IPS-20b (cell line): ENCODE results near the gene ADGRB3.
"Not testable (repeated sequence)": the region's sequence is repeated elsewhere in the genome, so short reads cannot be mapped to it uniquely, and the experiment has no call there.

Experiments
- H3K27ac ChIP-seq: one replicate; pipeline ENCODE4 v1.5.1; 2013; ENCODE audit warnings: low read length
- H3K27me3 ChIP-seq: 2 replicates; pipeline ENCODE4 v1.6.1; 2013; ENCODE audit warnings: mild to moderate bottlenecking, low read length, inconsistent platforms; ENCODE audit not compliant: insufficient read depth
- H3K36me3 ChIP-seq: 2 replicates; pipeline ENCODE4 v1.6.1; 2013; ENCODE audit warnings: low read depth, mild to moderate bottlenecking, inconsistent platforms, low read length, moderate library complexity; ENCODE audit not compliant: insufficient read depth
- H3K4me1 ChIP-seq: 2 replicates; pipeline ENCODE4 v1.6.1; 2013; ENCODE audit warnings: mild to moderate bottlenecking, control low read depth, inconsistent platforms, low read length, moderate library complexity; ENCODE audit not compliant: insufficient read depth
- H3K4me3 ChIP-seq: 2 replicates; pipeline ENCODE4 v1.5.1; 2013; ENCODE audit warnings: mild to moderate bottlenecking, low read length, inconsistent platforms
- H3K9ac ChIP-seq: 2 replicates; pipeline ENCODE4 v1.6.1; 2013; ENCODE audit warnings: low read depth, mild to moderate bottlenecking, inconsistent platforms, low read length, moderate library complexity
- H3K9me3 ChIP-seq: 2 replicates; pipeline ENCODE4 v1.6.1; 2013; ENCODE audit warnings: mild to moderate bottlenecking, low read depth, low read length, inconsistent platforms; ENCODE audit not compliant: insufficient read depth

The ADGRB3 gene

DNA sequence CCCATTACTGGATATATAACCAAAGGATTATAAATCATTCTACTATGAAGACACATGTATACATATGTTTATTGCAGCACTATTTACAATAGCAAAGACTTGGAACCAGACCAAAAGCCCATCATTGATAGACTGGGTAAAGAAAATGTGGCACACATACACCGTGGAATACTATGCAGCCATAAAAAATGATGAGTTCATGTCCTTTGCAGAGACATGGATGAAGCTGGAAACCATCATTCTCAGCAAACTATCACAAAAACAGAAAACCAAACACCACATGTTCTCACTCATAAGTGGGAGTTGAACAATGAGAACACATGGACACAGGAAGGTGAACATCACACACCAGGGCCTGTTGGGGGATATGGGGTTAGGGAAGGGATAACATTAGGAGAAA is 109.3 kb downstream of the ADGRB3 start:
- H3K4me3 ChIP-seq, H3K9me3 ChIP-seq, H3K27me3 ChIP-seq, H3K27ac ChIP-seq, H3K9ac ChIP-seq, H3K36me3 ChIP-seq, H3K4me1 ChIP-seq: not testable (repeated sequence)

DNA sequence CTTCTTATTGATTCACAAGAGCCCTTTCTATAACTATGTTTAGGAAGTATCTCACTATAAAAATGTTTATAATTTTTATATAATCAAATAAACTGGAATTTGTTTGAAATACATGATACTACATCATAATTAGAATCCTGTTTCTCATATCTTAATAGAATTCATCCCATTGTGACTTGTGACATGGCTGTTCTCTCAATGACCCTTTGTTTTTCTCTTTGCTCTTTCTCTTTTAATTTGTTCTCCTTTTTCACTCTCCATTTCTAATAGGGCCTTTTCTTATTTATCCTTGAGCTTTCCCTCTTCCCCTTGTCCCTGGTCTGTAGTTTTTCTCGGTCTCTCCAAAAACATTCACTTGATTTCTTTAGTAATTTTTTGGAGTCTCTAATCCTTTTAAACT is 111.3 kb downstream of the ADGRB3 start:
- Histone ChIP-seq H3K9ac (no peak overlapping the region), H3K4me3 (no peak overlapping the region), H3K36me3 (no peaks in the 10 kb centered on the region), H3K4me1 (no peaks in the 10 kb centered on the region), H3K27ac (no peak overlapping the region), H3K9me3 (no peaks in the 10 kb centered on the region), H3K27me3 (no peaks in the 10 kb centered on the region)

DNA sequence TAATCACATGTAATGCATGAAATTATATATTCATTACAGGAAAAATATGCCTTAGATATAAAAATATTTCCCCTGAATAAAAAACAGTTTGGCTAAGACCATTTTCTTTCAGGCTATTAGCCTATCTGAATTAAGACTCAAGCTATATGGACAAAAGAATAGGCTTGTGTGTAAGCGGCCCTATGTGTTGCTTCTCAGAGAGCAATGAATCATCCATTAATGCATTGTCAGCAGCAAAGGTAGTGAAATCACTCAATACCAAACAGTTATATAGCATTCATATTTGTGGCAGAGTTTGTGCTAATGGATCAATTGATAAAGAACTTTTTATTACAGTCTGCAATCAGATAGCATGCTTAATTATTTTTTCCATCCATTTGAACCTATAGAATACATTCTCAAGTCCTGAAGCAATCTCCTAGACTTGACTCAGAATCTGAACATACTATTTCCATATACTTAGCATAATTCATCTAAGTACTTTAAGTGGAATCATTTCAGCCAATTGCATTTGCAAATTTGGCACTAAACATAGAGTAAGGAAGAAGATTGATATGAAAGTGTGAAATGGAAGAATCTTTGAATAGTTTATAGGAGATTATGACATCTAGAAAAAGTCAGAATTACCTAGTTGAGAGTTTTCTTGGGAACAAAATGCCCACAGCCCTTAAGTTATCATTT is 112.2 kb downstream of the ADGRB3 start:
- H3K27me3 ChIP-seq: no peaks in the 10 kb centered on the region
- no peaks in the 10 kb centered on the region for H3K9me3 ChIP-seq
- no peak overlapping the region for H3K27ac ChIP-seq
- H3K9ac ChIP-seq: no peak overlapping the region
- no peaks in the 10 kb centered on the region for H3K4me1 ChIP-seq
- no peaks in the 10 kb centered on the region for H3K36me3 ChIP-seq
- H3K4me3 ChIP-seq: no peak overlapping the region

DNA sequence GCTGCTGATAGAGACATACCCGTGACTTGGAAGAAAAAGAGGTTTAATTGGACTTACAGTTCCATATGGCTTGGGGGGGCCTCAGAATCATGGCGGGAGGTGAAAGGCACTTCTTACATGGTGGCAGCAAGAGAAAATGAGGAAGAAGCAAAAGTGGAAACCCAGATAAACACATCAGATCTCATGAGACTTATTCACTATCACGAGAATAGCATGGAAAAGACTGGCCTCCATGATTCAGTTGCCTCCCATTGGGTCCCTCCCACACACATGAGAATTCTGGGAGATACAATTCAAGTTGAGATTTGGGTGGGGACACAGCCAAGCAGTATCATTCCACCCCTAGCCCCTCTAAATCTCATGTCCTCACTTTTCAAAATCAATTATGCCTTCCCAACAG is 112.8 kb downstream of the ADGRB3 start:
- H3K9ac ChIP-seq, H3K36me3 ChIP-seq, H3K4me1 ChIP-seq, H3K27me3 ChIP-seq, H3K9me3 ChIP-seq, H3K27ac ChIP-seq, H3K4me3 ChIP-seq: not testable (repeated sequence)

DNA sequence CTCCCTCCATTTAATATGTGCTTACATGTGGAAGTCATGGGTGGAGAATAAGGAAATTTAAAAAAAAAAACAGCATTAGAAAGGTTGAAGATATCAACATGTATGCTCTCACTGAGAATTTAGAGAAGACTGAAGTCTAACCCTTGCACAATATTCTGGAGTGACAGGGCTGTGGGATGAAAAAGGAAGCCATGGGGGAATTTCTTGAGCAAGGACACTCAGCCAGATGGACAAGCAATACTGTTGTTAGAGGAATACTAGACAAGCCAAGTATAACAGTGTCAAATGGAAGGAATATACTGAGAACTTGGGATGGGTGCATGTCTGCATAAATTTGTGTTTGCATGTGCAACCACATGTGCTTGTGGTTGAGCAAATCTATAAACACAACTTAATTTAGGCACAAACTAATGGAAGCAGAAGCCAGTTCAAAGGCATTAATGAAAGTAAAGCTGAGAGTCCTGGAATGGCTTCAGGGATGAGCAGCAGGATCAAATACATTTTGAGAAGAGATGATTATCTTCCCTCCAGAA is 119.7 kb downstream of the ADGRB3 start:
- no peak overlapping the region for H3K4me3 ChIP-seq
- H3K27me3 ChIP-seq: no peaks in the 10 kb centered on the region
- no peak overlapping the region for H3K9ac ChIP-seq
- H3K9me3 ChIP-seq: no peaks in the 10 kb centered on the region
- H3K36me3 ChIP-seq: no peaks in the 10 kb centered on the region
- H3K4me1 ChIP-seq: no peaks in the 10 kb centered on the region
- H3K27ac ChIP-seq: no peak overlapping the region

DNA sequence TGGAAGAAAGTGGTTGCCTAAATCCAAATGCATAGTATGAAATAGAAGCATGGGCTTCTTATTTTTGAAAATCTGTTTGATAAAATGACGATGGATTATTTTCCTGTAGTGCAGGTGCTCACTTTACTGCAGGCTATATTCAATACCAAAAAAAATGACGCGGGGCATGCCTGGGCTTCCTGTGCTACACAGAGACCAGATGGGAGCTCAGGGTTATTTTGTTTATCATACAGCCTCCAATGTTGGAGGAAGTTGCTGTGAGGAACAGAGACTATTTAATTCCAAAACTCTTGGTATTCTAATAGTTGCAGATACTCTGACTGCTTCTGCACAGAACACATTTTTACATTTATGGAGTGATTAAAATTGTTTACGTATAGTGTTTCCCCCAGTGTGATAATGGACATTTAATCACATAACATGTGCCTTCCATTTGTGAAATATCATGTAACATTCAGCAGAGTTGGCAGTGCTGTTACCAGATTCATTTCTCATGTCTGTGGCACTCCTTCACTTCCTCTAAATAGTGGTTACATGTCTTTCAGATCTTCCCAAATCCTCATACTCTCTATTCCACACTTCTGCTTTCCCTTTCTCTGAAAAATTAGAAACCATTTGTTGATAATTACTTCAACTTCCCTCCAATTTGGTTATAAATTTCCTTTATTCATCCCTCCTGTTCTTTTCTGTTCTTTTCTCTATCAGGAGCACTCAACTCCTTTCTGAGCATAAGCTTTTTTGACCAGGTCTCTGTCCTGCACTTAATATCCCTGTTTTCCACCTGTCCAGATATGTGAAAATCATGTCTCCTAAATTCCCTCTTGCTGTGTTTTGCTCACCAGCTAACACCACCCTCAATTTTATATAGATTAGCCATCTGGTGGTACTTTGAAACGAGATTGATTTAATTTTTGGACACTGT is 121.6 kb downstream of the ADGRB3 start:
- Histone ChIP-seq H3K27ac (no peak overlapping the region), H3K9ac (no peak overlapping the region), H3K4me3 (no peak overlapping the region), H3K4me1 (no peaks in the 10 kb centered on the region), H3K9me3 (no peaks in the 10 kb centered on the region), H3K27me3 (no peaks in the 10 kb centered on the region), H3K36me3 (no peaks in the 10 kb centered on the region)

DNA sequence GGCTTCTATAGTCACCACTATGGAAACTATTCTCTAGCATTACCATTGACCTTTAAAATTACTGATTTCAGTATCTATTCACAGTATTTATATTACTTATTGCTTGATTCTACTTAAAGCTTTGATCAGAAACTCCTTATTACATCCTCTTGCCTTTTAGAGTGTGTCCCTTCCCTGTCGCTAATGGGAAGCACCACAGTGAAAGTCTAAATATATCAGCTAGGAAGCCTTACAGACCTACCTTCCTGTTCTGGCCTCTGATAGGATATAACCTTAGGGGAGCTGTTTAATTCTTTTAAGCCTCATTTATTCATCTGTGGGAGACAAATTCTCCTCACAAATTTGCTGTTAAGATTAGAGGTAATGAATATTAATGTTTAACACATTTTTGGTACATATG is 122.7 kb downstream of the ADGRB3 start:
- H3K9ac ChIP-seq: no peak overlapping the region
- H3K36me3 ChIP-seq: no peaks in the 10 kb centered on the region
- H3K27me3 ChIP-seq: no peaks in the 10 kb centered on the region
- no peak overlapping the region for H3K4me3 ChIP-seq
- no peaks in the 10 kb centered on the region for H3K9me3 ChIP-seq
- H3K27ac ChIP-seq: no peak overlapping the region
- H3K4me1 ChIP-seq: no peaks in the 10 kb centered on the region

DNA sequence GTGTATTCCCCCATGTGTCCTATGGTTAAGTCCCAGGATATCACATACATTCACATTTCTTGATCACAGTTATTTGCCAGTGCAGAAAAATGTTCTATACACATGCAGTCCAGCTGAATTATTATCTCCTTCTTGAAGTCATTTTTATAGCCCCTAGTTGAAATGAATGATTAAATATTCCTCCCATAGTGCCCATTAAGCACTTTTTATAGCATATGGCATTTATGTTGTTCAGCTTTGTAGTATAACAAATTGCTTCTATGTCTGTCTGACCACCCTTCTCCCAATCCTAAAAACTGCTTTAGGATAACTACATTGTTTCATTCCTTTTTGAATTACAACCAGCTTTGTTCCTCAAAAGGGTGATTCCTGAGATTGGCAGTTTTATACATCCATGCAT is 123.5 kb downstream of the ADGRB3 start:
- Histone ChIP-seq H3K9ac (no peak overlapping the region), H3K27me3 (no peaks in the 10 kb centered on the region), H3K9me3 (no peaks in the 10 kb centered on the region), H3K27ac (no peak overlapping the region), H3K4me3 (no peak overlapping the region), H3K4me1 (no peaks in the 10 kb centered on the region), H3K36me3 (no peaks in the 10 kb centered on the region)

DNA sequence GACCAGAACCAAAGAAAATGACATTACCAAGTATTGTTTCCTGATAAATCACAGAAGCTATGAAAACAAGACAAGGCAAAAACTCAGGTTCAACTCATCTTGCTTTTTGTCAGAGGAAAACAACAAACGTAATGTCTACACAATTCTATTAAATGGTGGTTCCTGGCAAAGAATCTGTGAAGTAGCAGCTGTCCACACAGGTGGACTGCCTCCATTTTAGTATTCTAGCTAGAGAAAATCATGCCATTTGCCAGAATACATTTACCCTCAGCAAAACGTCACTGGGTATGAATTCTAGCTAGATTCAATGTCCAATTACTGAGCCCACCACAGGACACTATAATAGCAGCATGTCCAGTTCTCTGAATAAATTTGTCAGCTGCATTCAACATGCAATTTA is 125.4 kb downstream of the ADGRB3 start:
- Histone ChIP-seq H3K9ac (no peak overlapping the region), H3K27me3 (no peaks in the 10 kb centered on the region), H3K36me3 (no peaks in the 10 kb centered on the region), H3K4me3 (no peak overlapping the region), H3K4me1 (no peaks in the 10 kb centered on the region), H3K9me3 (no peaks in the 10 kb centered on the region), H3K27ac (no peak overlapping the region)

DNA sequence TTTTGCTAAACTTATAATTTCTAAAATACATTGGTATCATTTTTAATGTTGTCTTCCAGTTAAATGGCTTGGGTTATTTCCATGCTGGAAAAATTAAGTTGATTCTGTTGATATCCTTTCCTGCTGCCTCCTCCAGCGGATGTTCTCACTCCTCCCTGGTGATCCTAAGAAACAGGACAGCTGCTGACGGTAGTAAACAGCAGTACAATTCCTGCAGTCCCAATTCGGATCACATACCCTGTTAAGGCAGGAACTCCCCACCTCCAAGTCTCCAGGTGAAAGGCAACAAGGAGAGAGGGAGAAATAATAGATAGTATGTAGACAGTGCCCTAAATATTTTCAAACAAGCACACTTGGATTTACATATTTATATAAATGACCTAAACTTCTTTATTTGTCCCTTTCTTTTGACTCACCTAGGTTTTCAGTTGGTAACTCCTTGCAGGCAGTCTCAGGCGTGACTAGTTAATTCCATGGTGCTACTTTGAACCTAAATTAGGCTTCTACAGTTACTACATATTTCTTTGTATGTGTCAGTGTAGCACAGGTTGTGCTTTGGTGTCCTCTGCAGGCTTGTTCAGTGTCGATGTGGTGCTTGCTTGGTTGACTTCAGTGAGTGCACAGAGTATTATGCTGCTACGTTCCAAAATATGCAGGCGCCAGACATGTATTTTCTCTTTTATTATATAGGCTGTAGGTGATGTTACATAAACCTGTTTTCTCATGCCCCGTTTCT is 126.0 kb downstream of the ADGRB3 start:
- Histone ChIP-seq H3K27me3 (no peaks in the 10 kb centered on the region), H3K9me3 (no peaks in the 10 kb centered on the region), H3K4me3 (no peak overlapping the region), H3K36me3 (no peaks in the 10 kb centered on the region), H3K4me1 (no peaks in the 10 kb centered on the region), H3K27ac (no peak overlapping the region), H3K9ac (no peak overlapping the region)

DNA sequence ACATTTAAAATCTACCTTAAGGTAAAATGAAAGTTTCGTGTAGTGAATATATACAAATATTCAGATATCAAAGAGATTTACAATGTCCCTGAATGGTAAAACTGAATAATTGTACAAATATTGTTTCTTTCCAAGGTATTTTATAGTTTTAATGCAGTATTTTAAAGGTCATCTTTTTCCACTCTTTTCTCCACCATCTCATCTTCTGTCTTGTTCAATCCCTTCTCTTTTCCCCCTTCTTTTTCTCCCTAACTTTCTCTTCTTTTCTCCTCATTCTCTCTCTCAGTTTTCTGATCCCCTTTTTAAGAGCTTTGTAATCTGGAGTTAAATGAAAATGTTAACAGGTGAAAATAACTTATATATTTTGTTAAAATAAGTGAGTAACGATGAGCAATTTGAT is 126.9 kb downstream of the ADGRB3 start:
- H3K4me3 ChIP-seq: no peak overlapping the region
- no peaks in the 10 kb centered on the region for H3K27me3 ChIP-seq
- H3K27ac ChIP-seq: no peak overlapping the region
- H3K36me3 ChIP-seq: no peaks in the 10 kb centered on the region
- H3K9ac ChIP-seq: no peak overlapping the region
- H3K9me3 ChIP-seq: no peaks in the 10 kb centered on the region
- no peaks in the 10 kb centered on the region for H3K4me1 ChIP-seq
